SK-N-SH (cell line): ENCODE measurements around the gene NOVA1. TPM values are rescaled to one million over a fixed set of nuclear protein-coding genes. Genes with fewer than 3 reads are reported as not detected.

ENCODE experiments used
- CTCF ChIA-PET: fragments of 300-600, 350-600 bp; formaldehyde crosslinking; extraction: SDS; loops from one replicate; lab custom pipeline; 2021; lab: Yijun Ruan, JAX
- POLR2A ChIA-PET: fragments of 350-600 bp; sonication (Branson Sonifier 250); formaldehyde crosslinking; extraction: SDS; loops from one replicate; lab custom pipeline; 2020; ENCODE audit warnings: antibody characterized with exemption, inconsistent platforms; lab: Yijun Ruan, JAX
- DNase-seq: peaks from one replicate; pipeline ENCODE4 v3.0.0; 2012
- H2AFZ ChIP-seq: fragments of 200-600 bp; sonication (generic); 2 replicates; pipeline ENCODE4 v1.8.1; 2016; ENCODE audit warnings: antibody characterized with exemption, mild to moderate bottlenecking, low read depth
- H3F3A ChIP-seq: fragments of 200-600 bp; sonication (generic); replicated peaks from 2 replicates; pipeline ENCODE3; 2016; ENCODE audit warnings: antibody characterized with exemption, mild to moderate bottlenecking; ENCODE audit not compliant: insufficient read depth
- H3K27ac ChIP-seq, 2 experiments: fragments of 200-500 bp in 1 of 2; fragments of 200-600 bp in 1 of 2; sonication (Bioruptor generic) in 1 of 2; sonication (generic), shearing (Covaris generic) in 1 of 2; 2 replicates each; pipeline versions ENCODE4 v1.5.1 to v1.6.1; 2014 to 2016; ENCODE audit warnings: low read depth in 2 of 2, inconsistent platforms in 1 of 2, low read length in 1 of 2, mild to moderate bottlenecking in 1 of 2, mixed read lengths in 1 of 2
- H3K27me3 ChIP-seq: fragments of 200-600 bp; sonication (generic), shearing (Covaris generic); 2 replicates; pipeline ENCODE4 v1.6.1; 2016; ENCODE audit warnings: mixed run types; ENCODE audit not compliant: insufficient read depth
- H3K36me3 ChIP-seq, 2 experiments: fragments of 200-500 bp in 1 of 2; fragments of 200-600 bp in 1 of 2; sonication (Bioruptor generic) in 1 of 2; sonication (generic) in 1 of 2; replicated peaks in 1 of 2; 2 replicates each; pipeline versions ENCODE3 to v1.5.1; 2014 to 2016; ENCODE audit warnings: low read length in 1 of 2, mild to moderate bottlenecking in 1 of 2; ENCODE audit not compliant: insufficient read depth in 2 of 2, control insufficient read depth in 1 of 2
- H3K4me1 ChIP-seq, 2 experiments: fragments of 200-500 bp in 1 of 2; fragments of 200-600 bp in 1 of 2; sonication (Bioruptor generic) in 1 of 2; sonication (generic), shearing (Covaris generic) in 1 of 2; 2 replicates each; pipeline versions ENCODE4 v1.5.1 to v1.6.1; 2014 to 2016; ENCODE audit warnings: low read depth in 1 of 2, low read length in 1 of 2, mixed run types in 1 of 2; ENCODE audit not compliant: insufficient read depth in 2 of 2, control insufficient read depth in 1 of 2
- H3K4me2 ChIP-seq: fragments of 200-600 bp; sonication (generic), shearing (Covaris generic); 2 replicates; pipeline ENCODE4 v1.6.1; 2017; ENCODE audit warnings: mixed run types
- H3K4me3 ChIP-seq, 2 experiments: fragments of 200-500 bp in 1 of 2; fragments of 200-600 bp in 1 of 2; sonication (Bioruptor generic) in 1 of 2; sonication (generic), shearing (Covaris generic) in 1 of 2; 2 replicates each; pipeline versions ENCODE4 v1.5.1 to v1.8.1; 2014 to 2016; ENCODE audit warnings: low read depth in 2 of 2, inconsistent platforms in 1 of 2, low read length in 1 of 2, mild to moderate bottlenecking in 1 of 2, mixed read lengths in 1 of 2, moderate library complexity in 1 of 2
- H3K79me2 ChIP-seq: fragments of 200-600 bp; sonication (generic); 2 replicates; pipeline ENCODE4 v1.8.1; 2017; ENCODE audit warnings: mild to moderate bottlenecking; ENCODE audit not compliant: insufficient read depth
- H3K9ac ChIP-seq: fragments of 200-600 bp; sonication (generic); 2 replicates; pipeline ENCODE4 v1.6.1; 2017; ENCODE audit warnings: mixed run types
- H3K9me2 ChIP-seq: fragments of 200-600 bp; sonication (generic); 2 replicates; pipeline ENCODE4 v1.6.1; 2017; ENCODE audit warnings: mixed run types
- H3K9me3 ChIP-seq: fragments of 200-600 bp; sonication (generic); 2 replicates; pipeline ENCODE4 v1.6.1; 2017; ENCODE audit warnings: mixed run types, mild to moderate bottlenecking, moderate library complexity
- H4K20me1 ChIP-seq: fragments of 200-600 bp; sonication (generic); 2 replicates; pipeline ENCODE4 v1.6.1; 2017; ENCODE audit warnings: mild to moderate bottlenecking, mixed run types; ENCODE audit not compliant: insufficient read depth
- GATA2 ChIP-seq: sonication (generic); formaldehyde crosslinking; IDR thresholded peaks from 2 replicates; pipeline ENCODE4 v1.5.0; 2020; ENCODE audit warnings: mild to moderate bottlenecking, missing genetic modification reagents
- IRF3 ChIP-seq: fragments of 150-350 bp; IDR thresholded peaks from 2 replicates; pipeline ENCODE4 v1.6.1; 2016; ENCODE audit warnings: mild to moderate bottlenecking, low read depth, low read length
- JUND ChIP-seq: IDR thresholded peaks from 2 replicates; pipeline ENCODE4 v1.4.0; 2012
- MAX ChIP-seq: IDR thresholded peaks from 2 replicates; pipeline ENCODE4 v1.4.0; 2012; ENCODE audit warnings: low read depth
- MEF2A ChIP-seq: IDR thresholded peaks from 2 replicates; pipeline ENCODE4 v1.4.0; 2012; ENCODE audit warnings: low read depth, borderline replicate concordance
- MXI1 ChIP-seq: IDR thresholded peaks from 2 replicates; pipeline ENCODE4 v1.6.1; 2012; ENCODE audit warnings: mild to moderate bottlenecking, low read depth, low read length, improper control_type of control experiment
- NFIC ChIP-seq: IDR thresholded peaks from 2 replicates; pipeline ENCODE4 v1.4.0; 2012; ENCODE audit warnings: borderline replicate concordance
- NRF1 ChIP-seq: IDR thresholded peaks from 2 replicates; pipeline ENCODE4 v1.6.1; 2012; ENCODE audit warnings: low read depth, mild to moderate bottlenecking, low read length
- RCOR1 ChIP-seq: fragments of 150-350 bp; IDR thresholded peaks from 2 replicates; pipeline ENCODE4 v1.6.1; 2017; ENCODE audit warnings: antibody characterized with exemption, low read length
- SIN3A ChIP-seq: IDR thresholded peaks from 2 replicates; pipeline ENCODE4 v1.6.1; 2012; ENCODE audit warnings: low read depth, mild to moderate bottlenecking, low read length, moderate library complexity, borderline replicate concordance
- TAF1 ChIP-seq: IDR thresholded peaks from 2 replicates; pipeline ENCODE4 v1.6.1; 2012; ENCODE audit warnings: low read depth, mild to moderate bottlenecking, low read length, moderate library complexity, borderline replicate concordance
- TEAD4 ChIP-seq: IDR thresholded peaks from 2 replicates; pipeline ENCODE4 v1.4.0; 2012; ENCODE audit warnings: mild to moderate bottlenecking, borderline replicate concordance; ENCODE audit not compliant: insufficient read depth
- USF1 ChIP-seq: IDR thresholded peaks from 2 replicates; pipeline ENCODE4 v1.4.0; 2012; ENCODE audit warnings: low read depth, borderline replicate concordance
- YY1 ChIP-seq: IDR thresholded peaks from 2 replicates; pipeline ENCODE4 v1.4.0; 2012; ENCODE audit warnings: low read depth, mild to moderate bottlenecking
- WGBS: methylation state at CpG from one replicate; pipeline ENCODE4 v1.1.6; 2017; ENCODE audit warnings: low lambda C conversion rate; 5-methylcytosine and 5-hydroxymethylcytosine counted together
- polyA plus RNA-seq, 3 experiments: library from polyadenylated mRNA; depleted of rRNA; stranded (reverse); fragments of >200 nt; gene quantifications; 2 replicates each; pipeline ENCODE4 v1.2.3, GENCODE V29; 2012

The NOVA1 gene
- polyA plus RNA-seq, 1 of the 3 experiments (the other 2 are of a cell fraction) = 0.44 TPM

GRCh38 chr14:26454105-26454504 lies 143.7 kb downstream of the NOVA1 start:
- Histone ChIP-seq H3K9me2 (no peaks in the 10 kb centered on the region), H3K4me3 (no peak overlapping the region), H3K79me2 (no peaks in the 10 kb centered on the region), H3K4me1 (no peaks in the 10 kb centered on the region), H3K36me3 (no peaks in the 10 kb centered on the region), H3F3A (no peaks in the 10 kb centered on the region), H3K9ac (no peak overlapping the region), H3K9me3 (no peaks in the 10 kb centered on the region), H4K20me1 (no peaks in the 10 kb centered on the region), H2AFZ (no peak overlapping the region), H3K27ac (no peak overlapping the region), H3K27me3 (no peaks in the 10 kb centered on the region), H3K4me2 (no peak overlapping the region)
- 36% methylated on average over 3 of the region's 3 CpGs for WGBS
- ChIA-PET POLR2A (no interaction called here), CTCF (no interaction called here)
- DNase-seq = no peak
- TF ChIP-seq MXI1 = no peak
- no peak for TF ChIP-seq NRF1
- TF ChIP-seq TEAD4 = no peak
- TF ChIP-seq RCOR1 = no peak
- no peak for TF ChIP-seq GATA2 (CRISPR knock-in tag)
- TF ChIP-seq USF1 = no peak
- TF ChIP-seq JUND = no peak
- no peak for TF ChIP-seq MAX
- TF ChIP-seq MEF2A = no peak
- no peak for TF ChIP-seq SIN3A
- no peak for TF ChIP-seq YY1
- TF ChIP-seq IRF3 = no peak
- TF ChIP-seq NFIC = no peak

GRCh38 chr14:26448181-26448855 lies 149.5 kb downstream of the NOVA1 start:
- H3K79me2 ChIP-seq = no peaks in the 10 kb centered on the region
- no peak overlapping the region for H3K4me3 ChIP-seq
- H3K36me3 ChIP-seq = no peaks in the 10 kb centered on the region
- H3K27ac ChIP-seq = no peak overlapping the region
- WGBS = 66% methylated on average over 4 of the region's 5 CpGs
- no peak overlapping the region for H2AFZ ChIP-seq
- TF ChIP-seq TAF1 (no peak), JUND (no peak), NRF1 (no peak)
- no peaks in the 10 kb centered on the region for H4K20me1 ChIP-seq
- no peaks in the 10 kb centered on the region for H3K27me3 ChIP-seq
- ChIA-PET CTCF (interaction anchor here (1.4 kb wide), 1 partner anchor 152 kb away, joined by 3 read pairs; no protein-coding TSS in a partner anchor), POLR2A (no interaction called here)
- H3F3A ChIP-seq = no peaks in the 10 kb centered on the region
- DNase-seq = no peak
- H3K9me2 ChIP-seq = no peaks in the 10 kb centered on the region
- no peaks in the 10 kb centered on the region for H3K9me3 ChIP-seq
- H3K4me1 ChIP-seq = no peaks in the 10 kb centered on the region
- H3K4me2 ChIP-seq = no peak overlapping the region
- H3K9ac ChIP-seq = no peak overlapping the region
